ENCODE measurements around the gene ADAM15. TPM values are rescaled to one million over a fixed set of nuclear protein-coding genes. Genes with fewer than 3 reads are reported as not detected.

ADAM15 gene
- total RNA-seq, 1 donor from 2014 or later: 68.3 TPM

- no peak for TF ChIP-seq CTCF (IDR thresholded peaks at IDR 0.05; ENCODE audit: insufficient read depth, low read depth, low read length)
- TF ChIP-seq EZH2 (IDR thresholded peaks at IDR 0.05; ENCODE audit: insufficient read depth, low read length): no peak
- H3K4me2 ChIP-seq (ENCODE audit: low read length): no peak overlapping the region
- peaks cover 9% of the 10 kb centered on the region for H3K27me3 ChIP-seq (ENCODE audit: insufficient read depth, low read length)
- no peak for DNase-seq (ENCODE audit: low read depth)
- H2AFZ ChIP-seq (ENCODE audit: low read depth, low read length): no peak overlapping the region
- peaks cover 1% of the 10 kb centered on the region for H3K36me3 Mint-ChIP-seq (ENCODE audit: low read depth, unreplicated experiment)
- H3K27ac Mint-ChIP-seq (ENCODE audit: unreplicated experiment): no peak overlapping the region
- no peaks in the 10 kb centered on the region for H3K36me3 ChIP-seq (ENCODE audit: insufficient read depth, low read length)
- H3K27ac ChIP-seq (ENCODE audit: low read depth, low read length): no peak overlapping the region
- H3K4me1 Mint-ChIP-seq (ENCODE audit: low read depth, unreplicated experiment): no peaks in the 10 kb centered on the region
- H3K79me2 ChIP-seq (ENCODE audit: insufficient read depth, low read length): no peaks in the 10 kb centered on the region
- no peak overlapping the region for H3K4me3 ChIP-seq (ENCODE audit: insufficient read depth, low read depth, low read length)
- H3K9ac ChIP-seq (ENCODE audit: low read length): no peak overlapping the region
- no peaks in the 10 kb centered on the region for H4K20me1 ChIP-seq (ENCODE audit: insufficient read depth, low read length)
- peaks cover 2% of the 10 kb centered on the region for H3K9me3 Mint-ChIP-seq (ENCODE audit: unreplicated experiment)
- H3K4me1 ChIP-seq (ENCODE audit: insufficient read depth, low read length): no peaks in the 10 kb centered on the region
- H3K4me3 Mint-ChIP-seq (ENCODE audit: unreplicated experiment): no peak overlapping the region
- no peaks in the 10 kb centered on the region for H3K9me3 ChIP-seq (ENCODE audit: insufficient read depth, low read depth, low read length)
- FAIRE-seq: no peak
- peaks cover 30% of the 10 kb centered on the region for H3K27me3 Mint-ChIP-seq (ENCODE audit: low read depth, unreplicated experiment)
These were observed 53.8 kb downstream of the ADAM15 start for GRCh38 chr1:155104605-155105534.

GRCh38 chr1:155105604-155106011 lies 54.5 kb downstream of the ADAM15 start:
- H3K4me2 ChIP-seq (ENCODE audit: low read length): no peak overlapping the region
- no peaks in the 10 kb centered on the region for H3K4me1 ChIP-seq (ENCODE audit: insufficient read depth, low read length)
- no peak overlapping the region for H3K9ac ChIP-seq (ENCODE audit: low read length)
- no peak for TF ChIP-seq CTCF (IDR thresholded peaks at IDR 0.05; ENCODE audit: insufficient read depth, low read depth, low read length)
- no peak for TF ChIP-seq EZH2 (IDR thresholded peaks at IDR 0.05; ENCODE audit: insufficient read depth, low read length)
- no peaks in the 10 kb centered on the region for H3K79me2 ChIP-seq (ENCODE audit: insufficient read depth, low read length)
- no peaks in the 10 kb centered on the region for H4K20me1 ChIP-seq (ENCODE audit: insufficient read depth, low read length)
- H3K4me3 ChIP-seq (ENCODE audit: insufficient read depth, low read depth, low read length): no peak overlapping the region
- DNase-seq (ENCODE audit: low read depth) (no peak), FAIRE-seq (no peak)
- H3K27me3 ChIP-seq (ENCODE audit: insufficient read depth, low read length): peaks cover 9% of the 10 kb centered on the region
- H3K36me3 Mint-ChIP-seq (ENCODE audit: low read depth, unreplicated experiment): peaks cover 1% of the 10 kb centered on the region
- H3K27ac Mint-ChIP-seq (ENCODE audit: unreplicated experiment): no peak overlapping the region
- H3K27ac ChIP-seq (ENCODE audit: low read depth, low read length): no peak overlapping the region
- H2AFZ ChIP-seq (ENCODE audit: low read depth, low read length): no peak overlapping the region
- no peak overlapping the region for H3K4me3 Mint-ChIP-seq (ENCODE audit: unreplicated experiment)
- no peaks in the 10 kb centered on the region for H3K9me3 ChIP-seq (ENCODE audit: insufficient read depth, low read depth, low read length)
- H3K36me3 ChIP-seq (ENCODE audit: insufficient read depth, low read length): no peaks in the 10 kb centered on the region
- H3K4me1 Mint-ChIP-seq (ENCODE audit: low read depth, unreplicated experiment): no peaks in the 10 kb centered on the region
- peaks cover 30% of the 10 kb centered on the region for H3K27me3 Mint-ChIP-seq (ENCODE audit: low read depth, unreplicated experiment)
- H3K9me3 Mint-ChIP-seq (ENCODE audit: unreplicated experiment): peaks cover 2% of the 10 kb centered on the region

GRCh38 chr1:155106862-155107261 lies 55.7 kb downstream of the ADAM15 start:
- Histone ChIP-seq H3K4me2 (ENCODE audit: low read length) (no peak overlapping the region), H3K9ac (ENCODE audit: low read length) (no peak overlapping the region), H3K4me1 (ENCODE audit: insufficient read depth, low read length) (no peaks in the 10 kb centered on the region), H3K27ac (ENCODE audit: low read depth, low read length) (no peak overlapping the region), H3K36me3 (ENCODE audit: insufficient read depth, low read length) (no peaks in the 10 kb centered on the region), H3K9me3 (ENCODE audit: insufficient read depth, low read depth, low read length) (no peaks in the 10 kb centered on the region), H3K27me3 (ENCODE audit: insufficient read depth, low read length) (peaks cover 9% of the 10 kb centered on the region), H2AFZ (ENCODE audit: low read depth, low read length) (no peak overlapping the region), H3K79me2 (ENCODE audit: insufficient read depth, low read length) (no peaks in the 10 kb centered on the region), H3K4me3 (ENCODE audit: insufficient read depth, low read depth, low read length) (no peak overlapping the region), H4K20me1 (ENCODE audit: insufficient read depth, low read length) (no peaks in the 10 kb centered on the region)
- TF ChIP-seq EZH2 (IDR thresholded peaks at IDR 0.05; ENCODE audit: insufficient read depth, low read length) (no peak), CTCF (IDR thresholded peaks at IDR 0.05; ENCODE audit: insufficient read depth, low read depth, low read length) (no peak)
- Mint-ChIP-seq H3K27me3 (ENCODE audit: low read depth, unreplicated experiment) (peaks cover 30% of the 10 kb centered on the region), H3K27ac (ENCODE audit: unreplicated experiment) (no peak overlapping the region), H3K36me3 (ENCODE audit: low read depth, unreplicated experiment) (peaks cover 1% of the 10 kb centered on the region), H3K4me3 (ENCODE audit: unreplicated experiment) (no peak overlapping the region), H3K9me3 (ENCODE audit: unreplicated experiment) (peaks cover 2% of the 10 kb centered on the region), H3K4me1 (ENCODE audit: low read depth, unreplicated experiment) (no peaks in the 10 kb centered on the region)
- DNase-seq (ENCODE audit: low read depth) (no peak), FAIRE-seq (no peak)

Data from astrocyte (in vitro differentiated cells and primary cell).